Activated CD8-positive, alpha-beta memory T cell treated with anti-CD3 and anti-CD28 coated beads for 48 hours (primary cell): ENCODE data around the gene VEGFC.

Source experiments
- DNase-seq, 3 experiments: peaks; one replicate each; pipeline ENCODE4 v3.0.0-alpha.2; 2020; ENCODE audit warnings: low read depth in 2 of 3, low spot score in 2 of 3

VEGFC gene

GRCh38 chr4:176708771-176709311, 83.9 kb downstream of the VEGFC start:
- DNase-seq = no peak

GRCh38 chr4:176690716-176691115, 102.0 kb downstream of the VEGFC start:
- no peak for DNase-seq

- DNase-seq = no peak
These were observed 112.0 kb downstream of the VEGFC start for GRCh38 chr4:176680668-176681180.

- no peak for DNase-seq
These were observed 115.8 kb downstream of the VEGFC start for GRCh38 chr4:176676901-176677300.

DNA sequence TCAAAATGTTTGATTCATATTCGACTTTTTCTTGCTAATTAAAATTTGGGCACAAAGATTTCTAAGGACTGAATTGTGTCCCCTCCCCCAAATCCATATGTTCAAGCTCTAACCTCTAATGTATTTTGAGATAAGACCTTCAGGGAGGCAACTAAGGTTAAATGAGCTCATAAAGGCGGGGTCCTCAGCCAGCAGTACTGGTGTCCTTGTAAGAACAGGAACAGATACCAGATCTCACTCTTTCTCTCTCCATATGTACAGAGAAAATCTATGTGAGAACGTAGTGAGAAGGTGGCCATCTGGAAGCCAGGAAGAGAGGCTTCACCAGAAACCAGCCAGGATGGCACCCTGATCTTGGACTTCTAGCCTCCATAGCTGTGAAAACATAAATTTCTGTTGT, 116.9 kb downstream of the VEGFC start:
- DNase-seq = no peak

- DNase-seq = no peak
These were observed 121.2 kb downstream of the VEGFC start for GRCh38 chr4:176671532-176671931.

- DNase-seq = no peak
These were observed 124.4 kb downstream of the VEGFC start for GRCh38 chr4:176668324-176668723.

GRCh38 chr4:176664964-176665363, 127.8 kb downstream of the VEGFC start:
- no peak for DNase-seq

DNA sequence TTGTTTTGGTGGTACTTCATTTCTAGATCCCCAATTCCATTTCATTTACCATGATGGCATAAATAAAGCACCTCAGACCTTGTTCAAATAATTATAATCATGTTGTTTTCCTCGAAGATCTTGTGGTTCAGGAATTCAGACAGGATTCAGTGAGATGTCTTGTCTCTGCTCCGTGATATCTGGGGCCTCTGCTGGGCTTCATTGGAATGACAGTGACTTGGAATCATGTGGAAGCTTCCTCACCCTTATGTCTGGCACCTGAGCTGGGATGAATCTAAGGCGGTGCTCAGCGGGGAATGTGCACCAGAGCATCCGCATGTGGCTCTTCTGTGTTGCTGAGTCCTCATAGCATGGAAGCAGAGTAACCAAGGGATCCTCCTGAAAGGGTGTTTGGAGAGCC, 132.2 kb downstream of the VEGFC start:
- no peak for DNase-seq

GRCh38 chr4:176656108-176656507, 136.6 kb downstream of the VEGFC start:
- no peak for DNase-seq

- no peak for DNase-seq
These were observed 138.0 kb downstream of the VEGFC start for GRCh38 chr4:176654565-176655216.

- DNase-seq = no peak
These were observed 139.1 kb downstream of the VEGFC start for GRCh38 chr4:176653401-176654220.

DNA sequence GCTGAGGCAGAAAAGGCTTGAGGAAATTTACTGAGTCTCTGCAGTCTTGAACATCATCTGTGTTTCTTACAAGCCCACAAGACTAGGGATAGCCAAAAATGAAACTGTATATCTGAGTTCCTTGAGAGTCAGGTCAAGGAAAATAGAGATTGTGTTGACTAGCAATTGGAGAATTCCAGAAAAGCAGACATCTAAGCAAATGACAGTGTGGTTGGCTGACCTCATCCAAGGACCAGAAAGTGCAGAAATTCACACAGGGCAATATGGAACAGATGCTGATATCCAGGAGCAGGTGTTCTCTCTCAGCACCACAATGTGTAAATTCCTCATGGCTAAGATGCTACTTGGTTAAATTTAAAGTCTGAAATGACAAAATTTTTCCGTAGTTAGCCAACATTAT, 146.4 kb downstream of the VEGFC start:
- DNase-seq = no peak

GRCh38 chr4:176645246-176645960, 147.3 kb downstream of the VEGFC start:
- no peak for DNase-seq

DNA sequence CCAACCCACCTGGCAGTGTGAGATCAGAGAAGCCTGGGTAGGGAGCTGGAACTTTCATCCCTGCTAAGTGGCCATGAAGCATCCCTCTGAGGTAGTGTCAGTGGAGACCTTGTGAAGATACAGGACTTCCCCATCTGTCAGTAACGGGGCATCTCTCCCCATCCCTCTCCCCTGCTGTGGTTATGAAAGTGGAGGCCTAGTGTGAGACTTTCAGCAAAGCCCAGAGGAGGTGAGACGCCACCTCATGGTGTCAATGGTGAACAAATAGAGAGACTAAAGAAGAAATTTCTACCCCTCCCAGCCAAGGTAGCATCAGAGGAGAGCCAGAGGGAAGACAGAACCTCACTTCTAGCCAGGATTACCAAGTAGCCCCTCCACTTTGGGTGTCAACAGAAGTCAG, 150.2 kb downstream of the VEGFC start:
- no peak for DNase-seq

DNA sequence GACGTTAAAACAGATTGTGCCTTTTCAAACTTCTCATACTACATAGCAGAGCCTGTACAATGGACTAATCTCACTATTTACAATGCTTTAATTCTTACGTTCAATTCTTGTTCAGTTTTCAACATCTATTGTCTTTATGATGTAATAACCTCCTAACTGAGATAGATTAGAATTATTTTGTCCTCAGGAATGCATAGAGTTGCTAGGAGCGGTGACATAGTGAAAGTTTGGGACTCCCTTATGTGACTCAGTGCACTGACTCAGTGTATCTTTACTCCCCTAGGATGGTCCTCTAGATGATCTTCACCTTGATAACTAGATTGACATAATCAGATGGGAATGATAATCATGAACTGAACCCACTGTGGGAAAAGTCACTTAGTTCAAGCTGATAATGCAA, 151.5 kb downstream of the VEGFC start:
- no peak for DNase-seq

- DNase-seq = no peak
These were observed 153.7 kb downstream of the VEGFC start for GRCh38 chr4:176638992-176639391.

DNA sequence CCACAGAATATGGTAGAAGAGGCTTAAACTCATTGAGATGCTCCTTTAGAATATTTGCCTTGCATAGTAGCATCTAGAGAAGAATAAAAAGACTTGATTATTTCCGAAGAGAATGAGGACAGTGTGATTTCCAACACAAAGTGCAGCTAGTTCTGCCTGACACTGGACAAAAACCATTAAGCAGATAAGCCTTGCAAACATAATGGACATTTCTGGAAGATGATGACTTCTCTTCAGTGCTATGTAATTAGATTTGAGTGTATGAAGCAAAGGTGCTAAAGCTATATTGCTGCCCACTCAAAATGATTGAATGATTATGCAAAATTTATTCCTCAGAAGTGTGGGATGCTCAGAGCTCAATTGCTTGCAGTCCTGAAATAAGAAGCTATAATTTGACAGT, 156.4 kb downstream of the VEGFC start:
- no peak for DNase-seq

DNA sequence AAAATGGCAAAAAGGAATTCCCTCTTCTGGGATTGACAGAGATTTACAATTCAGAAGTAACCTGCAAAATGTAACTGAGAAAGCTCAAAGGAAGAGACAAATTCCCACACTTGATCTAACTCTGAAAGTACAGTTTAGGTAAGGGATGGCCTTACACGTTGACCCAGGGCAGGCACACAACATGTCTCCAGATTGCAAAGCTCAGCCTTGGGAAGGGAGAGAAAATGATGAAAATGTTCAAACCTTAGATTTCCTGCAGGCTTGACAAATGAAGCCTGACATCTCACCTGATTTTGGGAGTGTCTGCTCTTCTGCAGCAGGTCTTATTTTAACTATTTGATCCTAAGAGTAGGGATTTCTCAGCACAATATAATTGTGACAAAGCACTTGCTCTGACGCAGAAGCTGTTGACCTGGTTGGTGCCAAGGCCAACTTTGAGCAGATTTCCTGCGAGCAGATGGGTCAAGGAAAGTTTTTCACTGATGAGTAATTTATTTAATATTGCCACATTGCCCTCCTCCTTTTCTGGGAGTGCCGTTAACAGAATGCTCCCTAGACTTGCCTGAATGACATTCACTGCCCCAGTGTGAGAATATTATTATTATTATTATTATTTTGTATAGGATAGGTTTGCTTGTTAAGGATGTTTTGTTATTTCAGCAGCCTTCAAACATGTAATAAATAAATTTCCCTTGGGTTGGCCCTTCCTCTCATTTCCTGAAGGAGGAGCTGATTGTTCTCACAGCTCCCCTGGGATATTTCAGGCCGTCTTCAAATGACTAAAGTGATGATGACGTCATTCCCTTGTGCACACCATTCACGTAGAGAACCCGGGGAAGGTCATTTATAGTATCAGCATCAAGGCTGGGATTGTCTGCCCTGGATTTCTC, 157.1 kb downstream of the VEGFC start:
- no peak for DNase-seq
